G401 (cell line): ENCODE measurements around the gene MYH11. TPM values are rescaled to one million over a fixed set of nuclear protein-coding genes. Genes with fewer than 3 reads are reported as not detected.
"Not testable (repeated sequence)": the region's sequence is repeated elsewhere in the genome, so short reads cannot be mapped to it uniquely, and the experiment has no call there.

Experiments used
- DNase-seq: peaks from one replicate; pipeline ENCODE4 v3.0.0-alpha.2; 2015; ENCODE audit warnings: low spot score
- in situ Hi-C: cut with HindIII; loops from 2 replicates; pipeline ENCODE4 v1.10.0; 2016; ENCODE audit warnings: low sequenced_read_pairs, mixed read lengths
- total RNA-seq: library from RNA; depleted of rRNA; stranded (reverse); fragments of >200 nt; shearing (Covaris generic); gene quantifications from 2 replicates; pipeline ENCODE4 v1.2.3, GENCODE V29; 2014

Gene MYH11
- total RNA-seq, 1 experiment from 2014 or later: not detected

- DNase-seq, in situ Hi-C loops: not testable (repeated sequence)
These were observed 67.0 kb downstream of the MYH11 start for GRCh38 chr16:15789816-15790215.

GRCh38 chr16:15788846-15789239, 68.0 kb downstream of the MYH11 start:
- in situ Hi-C loops: no loop called here
- no peak for DNase-seq

GRCh38 chr16:15786501-15786900, 70.3 kb downstream of the MYH11 start:
- in situ Hi-C loops: no loop called here
- DNase-seq: no peak

- in situ Hi-C loops: no loop called here
- DNase-seq: no peak
These were observed 71.3 kb downstream of the MYH11 start for GRCh38 chr16:15785386-15786059.

GRCh38 chr16:15783985-15784384, 72.8 kb downstream of the MYH11 start:
- DNase-seq: no peak
- in situ Hi-C loops: no loop called here

- no peak for DNase-seq
These were observed 74.1 kb downstream of the MYH11 start for GRCh38 chr16:15782573-15783365.

GRCh38 chr16:15781650-15782049, 75.2 kb downstream of the MYH11 start:
- in situ Hi-C loops: no loop called here
- no peak for DNase-seq

More at GRCh38 chr16:15782573-15783365, 74.1 kb downstream of the MYH11 start:
- in situ Hi-C loops: no loop called here

- DNase-seq: no peak
- in situ Hi-C loops: no loop called here
These were observed 76.0 kb downstream of the MYH11 start for GRCh38 chr16:15780805-15781204.

GRCh38 chr16:15779664-15780351, 77.0 kb downstream of the MYH11 start:
- in situ Hi-C loops: no loop called here
- no peak for DNase-seq

- in situ Hi-C loops: no loop called here
- DNase-seq: no peak
These were observed 77.7 kb downstream of the MYH11 start for GRCh38 chr16:15778999-15779614.

- no peak for DNase-seq
- in situ Hi-C loops: no loop called here
These were observed 78.6 kb downstream of the MYH11 start for GRCh38 chr16:15778204-15778743.

GRCh38 chr16:15777533-15778203, 79.2 kb downstream of the MYH11 start:
- in situ Hi-C loops: no loop called here
- DNase-seq: peak; percentile 17

GRCh38 chr16:15776572-15776971, 80.3 kb downstream of the MYH11 start:
- in situ Hi-C loops: no loop called here
- DNase-seq: no peak

- no peak for DNase-seq
- in situ Hi-C loops: no loop called here
These were observed 81.0 kb downstream of the MYH11 start for GRCh38 chr16:15775663-15776304.

GRCh38 chr16:15775209-15775608, 81.6 kb downstream of the MYH11 start:
- in situ Hi-C loops: no loop called here

GRCh38 chr16:15773968-15774367, 82.9 kb downstream of the MYH11 start:
- no peak for DNase-seq
- in situ Hi-C loops: no loop called here

More at GRCh38 chr16:15775209-15775608, 81.6 kb downstream of the MYH11 start:
- DNase-seq: no peak

- no peak for DNase-seq
- in situ Hi-C loops: no loop called here
These were observed 84.1 kb downstream of the MYH11 start for GRCh38 chr16:15772579-15773293.

- in situ Hi-C loops: no loop called here
These were observed 85.1 kb downstream of the MYH11 start for GRCh38 chr16:15771694-15772093.

More at GRCh38 chr16:15771694-15772093, 85.1 kb downstream of the MYH11 start:
- DNase-seq: no peak
